HEK293 (cell line): ENCODE measurements around the gene KIF9.

ENCODE experiments used
- CTCF ChIP-seq: fragments of 450-650 bp; formaldehyde crosslinking; IDR thresholded peaks from 2 replicates; pipeline ENCODE4 v1.5.1; 2016; ENCODE audit warnings: missing biosample characterization, missing genetic modification characterization
- HOXA7 ChIP-seq: sonication (generic); formaldehyde crosslinking; IDR thresholded peaks from 2 replicates; pipeline ENCODE4 v1.8.1; 2022; ENCODE audit warnings: missing genetic modification reagents, borderline replicate concordance
- SCRT1 ChIP-seq: fragments of 450-650 bp; formaldehyde crosslinking; IDR thresholded peaks from 2 replicates; pipeline ENCODE4 v1.5.1; 2016; ENCODE audit warnings: missing biosample characterization, missing genetic modification characterization, borderline replicate concordance
- ZFP3 ChIP-seq: fragments of 450-650 bp; formaldehyde crosslinking; IDR thresholded peaks from 2 replicates; pipeline ENCODE4 v1.5.1; 2016; ENCODE audit warnings: low read depth, missing biosample characterization, missing genetic modification characterization
- ZNF704 ChIP-seq: fragments of 450-650 bp; formaldehyde crosslinking; IDR thresholded peaks from 2 replicates; pipeline ENCODE4 v1.5.1; 2016; ENCODE audit warnings: missing biosample characterization, missing genetic modification characterization

GRCh38 chr3:47283193-47283537 is 566 bp upstream of the KIF9 start:
- TF ChIP-seq CTCF (no peak), ZNF704 (tag by site-specific recombination) (no peak), SCRT1 (no peak), HOXA7 (CRISPR knock-in tag) (no peak), ZFP3 (tag by site-specific recombination) (no peak)
